PC-3 (cell line): ENCODE data around the gene ACER3. TPM values are rescaled to one million over a fixed set of nuclear protein-coding genes. Genes with fewer than 3 reads are reported as not detected.

ENCODE experiments used
- ATAC-seq: fragments of 200-7000 bp; cut with Tn5 transposase; 2 replicates; pipeline ENCODE4 v1.9.1; 2020; ENCODE audit warnings: mild to moderate bottlenecking, moderate library complexity
- BruUV-seq: library from RNA; stranded (reverse); fragments of 400-500 nt; replicated peaks from 2 replicates; lab custom pipeline; 2021; lab: Mats Ljungman, UMichigan
- CTCF ChIA-PET: fragments of 300-600 bp; sonication (Branson Sonifier 250); formaldehyde crosslinking; loops from one replicate; lab custom pipeline; 2022; ENCODE audit warnings: antibody characterized with exemption; lab: Charles Lee
- POLR2A ChIA-PET: fragments of 300-600 bp; sonication (Branson Sonifier 250); formaldehyde crosslinking; loops from one replicate; lab custom pipeline; 2022; ENCODE audit warnings: antibody characterized with exemption; ENCODE audit not compliant: unreplicated experiment; lab: Charles Lee
- DNase-seq: peaks from one replicate; pipeline ENCODE4 v3.0.0-alpha.2; 2015
- H2AFZ ChIP-seq: fragments of 300-600 bp; sonication (generic); 2 replicates; pipeline ENCODE4 v1.6.0; 2016; ENCODE audit warnings: antibody characterized with exemption, low read length
- H3F3A ChIP-seq: fragments of 300-600 bp; sonication (generic); one replicate; pipeline ENCODE4 v1.6.0; 2017; ENCODE audit warnings: antibody characterized with exemption, low read length, control low read depth, mild to moderate bottlenecking; ENCODE audit not compliant: unreplicated experiment
- H3K27ac ChIP-seq: fragments of 300-600 bp; sonication (generic); 2 replicates; pipeline ENCODE4 v1.5.1; 2016; ENCODE audit warnings: mild to moderate bottlenecking, low read length
- H3K27me3 ChIP-seq: fragments of 300-600 bp; sonication (generic); 2 replicates; pipeline ENCODE4 v1.6.1; 2016; ENCODE audit warnings: low read length, mixed read lengths
- H3K36me3 ChIP-seq: fragments of 300-600 bp; sonication (generic); 2 replicates; pipeline ENCODE4 v1.6.1; 2016; ENCODE audit warnings: low read depth, mixed run types, low read length, mixed read lengths
- H3K4me1 ChIP-seq: fragments of 300-600 bp; sonication (generic); 2 replicates; pipeline ENCODE4 v1.5.1; 2016; ENCODE audit warnings: low read length; ENCODE audit not compliant: insufficient read depth
- H3K4me2 ChIP-seq: fragments of 300-600 bp; sonication (generic); 2 replicates; pipeline ENCODE4 v1.6.0; 2016; ENCODE audit warnings: low read length
- H3K4me3 ChIP-seq: fragments of 300-600 bp; sonication (generic); 2 replicates; pipeline ENCODE4 v1.5.1; 2016; ENCODE audit warnings: mild to moderate bottlenecking, low read length, mixed read lengths
- H3K79me2 ChIP-seq: fragments of 300-600 bp; sonication (generic); 2 replicates; pipeline ENCODE4 v1.6.1; 2017; ENCODE audit warnings: low read length, mixed read lengths
- H3K9ac ChIP-seq: fragments of 300-600 bp; sonication (generic); 2 replicates; pipeline ENCODE4 v1.6.0; 2016; ENCODE audit warnings: mild to moderate bottlenecking, low read length
- H3K9me2 ChIP-seq: fragments of 300-600 bp; sonication (generic); replicated peaks from 2 replicates; pipeline ENCODE4 v1.6.1; 2016; ENCODE audit warnings: mixed run types, low read length, mixed read lengths
- H3K9me3 ChIP-seq: fragments of 300-600 bp; sonication (generic); 2 replicates; pipeline ENCODE4 v1.6.1; 2016; ENCODE audit warnings: low read length, mixed read lengths
- H4K20me1 ChIP-seq: fragments of 300-600 bp; sonication (generic); 2 replicates; pipeline ENCODE4 v1.6.1; 2016; ENCODE audit warnings: low read length, mixed read lengths
- EZH2 ChIP-seq: fragments of 300-600 bp; sonication (generic); IDR thresholded peaks from one replicate; pipeline ENCODE4 v1.6.1; 2017; ENCODE audit warnings: antibody characterized with exemption, mild to moderate bottlenecking, low read length; ENCODE audit not compliant: unreplicated experiment
- EZH2phosphoT487 ChIP-seq: fragments of 300-600 bp; sonication (generic); IDR thresholded peaks from 2 replicates; pipeline ENCODE4 v1.6.1; 2018; ENCODE audit warnings: mild to moderate bottlenecking, antibody characterized with exemption, low read length, borderline replicate concordance
- intact Hi-C: fragments of 100-400 bp; cut with micrococcal nuclease; formaldehyde crosslinking; loops from 2 replicates; pipeline ENCODE4 v1.9.0; 2023
- total RNA-seq: library from RNA; depleted of rRNA; stranded (reverse); fragments of >200 nt; gene quantifications from 2 replicates; pipeline ENCODE4 v1.2.3, GENCODE V29; 2014
- TF ChIP-seq, protein P1 (sequence below): fragments of 300-600 bp; sonication (generic); conservative IDR thresholded peaks from 2 replicates; pipeline ENCODE4 v1.5.1; 2017; ENCODE audit warnings: antibody characterized with exemption, low read depth, mild to moderate bottlenecking, low read length

ACER3 gene
- total RNA-seq, 1 experiment from 2014 or later: 17.3 TPM

DNA sequence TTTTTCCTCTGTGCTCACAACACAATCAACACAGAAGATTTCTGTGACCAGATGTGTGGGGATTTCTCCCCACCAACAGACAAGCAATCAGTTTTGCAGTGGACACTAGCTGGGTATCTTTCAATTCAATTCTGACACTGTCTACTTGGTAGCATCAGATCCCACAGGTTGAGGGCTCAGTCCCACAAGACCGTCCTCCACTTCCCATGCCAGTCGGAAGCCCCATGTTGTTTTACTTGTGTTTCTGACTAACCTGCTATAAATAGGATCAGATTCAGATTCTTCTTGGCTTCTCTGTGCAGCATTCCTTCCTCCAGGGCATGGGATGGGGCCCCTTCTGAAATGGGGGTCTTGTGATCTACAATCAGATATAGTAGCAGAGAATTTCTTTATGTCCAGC lies 19.6 kb downstream of the ACER3 start:
- Histone ChIP-seq H3F3A (no peaks in the 10 kb centered on the region), H3K27me3 (no peaks in the 10 kb centered on the region), H2AFZ (no peak overlapping the region), H3K4me1 (peaks cover 8% of the 10 kb centered on the region), H3K9me3 (no peaks in the 10 kb centered on the region), H3K27ac (no peak overlapping the region), H4K20me1 (no peaks in the 10 kb centered on the region), H3K79me2 (peaks cover 26% of the 10 kb centered on the region), H3K9me2 (no peaks in the 10 kb centered on the region), H3K4me3 (no peak overlapping the region), H3K4me2 (no peak overlapping the region), H3K36me3 (no peaks in the 10 kb centered on the region), H3K9ac (no peak overlapping the region)
- ChIA-PET CTCF (no interaction called here), POLR2A (interaction anchor here (0.6 kb wide), 1 partner anchor 14 kb away, joined by 5 read pairs; no protein-coding TSS in a partner anchor)
- DNase-seq: no peak
- TF ChIP-seq, protein P1, sequence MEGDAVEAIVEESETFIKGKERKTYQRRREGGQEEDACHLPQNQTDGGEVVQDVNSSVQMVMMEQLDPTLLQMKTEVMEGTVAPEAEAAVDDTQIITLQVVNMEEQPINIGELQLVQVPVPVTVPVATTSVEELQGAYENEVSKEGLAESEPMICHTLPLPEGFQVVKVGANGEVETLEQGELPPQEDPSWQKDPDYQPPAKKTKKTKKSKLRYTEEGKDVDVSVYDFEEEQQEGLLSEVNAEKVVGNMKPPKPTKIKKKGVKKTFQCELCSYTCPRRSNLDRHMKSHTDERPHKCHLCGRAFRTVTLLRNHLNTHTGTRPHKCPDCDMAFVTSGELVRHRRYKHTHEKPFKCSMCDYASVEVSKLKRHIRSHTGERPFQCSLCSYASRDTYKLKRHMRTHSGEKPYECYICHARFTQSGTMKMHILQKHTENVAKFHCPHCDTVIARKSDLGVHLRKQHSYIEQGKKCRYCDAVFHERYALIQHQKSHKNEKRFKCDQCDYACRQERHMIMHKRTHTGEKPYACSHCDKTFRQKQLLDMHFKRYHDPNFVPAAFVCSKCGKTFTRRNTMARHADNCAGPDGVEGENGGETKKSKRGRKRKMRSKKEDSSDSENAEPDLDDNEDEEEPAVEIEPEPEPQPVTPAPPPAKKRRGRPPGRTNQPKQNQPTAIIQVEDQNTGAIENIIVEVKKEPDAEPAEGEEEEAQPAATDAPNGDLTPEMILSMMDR: no peak
- TF ChIP-seq EZH2: no peak
- TF ChIP-seq EZH2phosphoT487: no peak
- BruUV-seq: no TSS peak
- intact Hi-C loops: no loop called here
- no peak for ATAC-seq

GRCh38 chr11:76880956-76881355 lies 20.2 kb downstream of the ACER3 start:
- H3K36me3 ChIP-seq: no peaks in the 10 kb centered on the region
- no peak overlapping the region for H3K4me2 ChIP-seq
- H3K4me3 ChIP-seq: no peak overlapping the region
- H3K9ac ChIP-seq: no peak overlapping the region
- no TSS peak for BruUV-seq
- H3K4me1 ChIP-seq: peaks cover 15% of the 10 kb centered on the region
- ChIA-PET POLR2A (interaction anchor here (0.6 kb wide), 3 partner anchors 13 to 1432 kb away, joined by 3 to 5 read pairs (median 3); no protein-coding TSS in a partner anchor), CTCF (no interaction called here)
- H3K27ac ChIP-seq: no peak overlapping the region
- ATAC-seq (no peak), DNase-seq (no peak)
- no peaks in the 10 kb centered on the region for H3K9me3 ChIP-seq
- no peaks in the 10 kb centered on the region for H3K9me2 ChIP-seq
- intact Hi-C loops: no loop called here
- no peaks in the 10 kb centered on the region for H3K27me3 ChIP-seq
- no peaks in the 10 kb centered on the region for H3F3A ChIP-seq
- no peak overlapping the region for H2AFZ ChIP-seq
- no peak for TF ChIP-seq EZH2phosphoT487
- no peak for TF ChIP-seq EZH2
- H4K20me1 ChIP-seq: no peaks in the 10 kb centered on the region
- H3K79me2 ChIP-seq: peaks cover 26% of the 10 kb centered on the region

DNA sequence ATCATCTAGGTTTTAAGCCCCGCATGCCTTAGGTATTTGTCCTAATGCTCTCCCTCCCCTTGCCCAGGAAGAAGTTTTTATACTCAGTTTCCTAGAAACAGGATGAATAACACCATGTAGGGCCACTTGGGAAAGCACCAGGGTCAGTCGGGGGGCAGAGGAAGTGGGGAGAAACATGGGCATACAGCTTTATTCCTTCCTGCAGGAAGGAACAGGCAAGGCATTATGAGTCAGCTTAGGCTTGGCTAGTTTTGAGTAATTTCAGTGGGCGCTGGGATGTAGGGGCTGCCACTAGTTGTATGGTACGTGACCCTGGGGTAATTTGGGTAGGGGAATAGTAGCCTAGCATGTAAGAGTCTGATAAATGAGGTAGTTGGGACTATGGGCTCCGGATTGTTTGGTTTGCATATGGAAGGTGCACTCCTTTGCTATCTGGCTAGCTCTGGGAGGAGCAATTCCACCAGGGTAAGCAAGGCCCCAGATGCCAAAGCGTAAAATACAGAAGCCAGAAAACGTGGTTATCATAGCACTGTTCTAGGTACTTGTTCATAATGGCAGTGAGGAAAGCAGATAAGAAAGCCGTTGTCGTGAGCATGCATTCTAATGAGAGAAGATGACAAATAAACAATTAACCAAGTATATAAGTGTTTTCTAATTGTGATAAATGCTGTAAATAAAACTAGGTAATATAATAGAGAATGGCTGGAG lies 24.8 kb downstream of the ACER3 start:
- Histone ChIP-seq H3K27ac (peak overlapping the region; percentile 34), H2AFZ (no peak overlapping the region), H3K79me2 (peaks cover 22% of the 10 kb centered on the region), H3F3A (no peaks in the 10 kb centered on the region), H3K9me2 (no peaks in the 10 kb centered on the region), H3K4me3 (no peak overlapping the region), H3K36me3 (no peaks in the 10 kb centered on the region), H4K20me1 (no peaks in the 10 kb centered on the region), H3K27me3 (no peaks in the 10 kb centered on the region), H3K9ac (no peak overlapping the region), H3K9me3 (no peaks in the 10 kb centered on the region), H3K4me1 (peaks cover 17% of the 10 kb centered on the region), H3K4me2 (peak overlapping the region; percentile 33; the same call in 1 of the 2 replicates)
- intact Hi-C loops: no loop called here
- ChIA-PET CTCF (no interaction called here), POLR2A (no interaction called here)
- TF ChIP-seq EZH2phosphoT487 (no peak), EZH2 (no peak)
- TF ChIP-seq, protein P1: no peak
- ATAC-seq (peak; percentile 70), DNase-seq (peak; percentile 77)
- BruUV-seq: no TSS peak
